Thymus (tissue), 11 donors: ENCODE results near the gene C8A. TPM values are rescaled to one million over a fixed set of nuclear protein-coding genes. Genes with fewer than 3 reads are reported as not detected.

ENCODE experiments used
- DNase-seq, 9 donors: peaks; one replicate each; pipeline ENCODE4 v3.0.0-alpha.2; 2013; ENCODE audit warnings: low spot score in 9 of 9, low read depth in 6 of 9, missing footprints in 1 of 9
- H3K27ac ChIP-seq, 2 donors: one replicate each; pipeline ENCODE4 v1.5.1; 2013; ENCODE audit warnings: control low read depth in 1 of 2, low read depth in 1 of 2, low read length in 1 of 2, mild to moderate bottlenecking in 1 of 2, moderate library complexity in 1 of 2
- H3K27me3 ChIP-seq, 2 donors: one replicate each; pipeline ENCODE4 v1.5.1; 2013; ENCODE audit warnings: low read length in 1 of 2; ENCODE audit not compliant: control insufficient read depth in 2 of 2, insufficient read depth in 1 of 2
- H3K36me3 ChIP-seq, 2 donors: one replicate each; pipeline ENCODE4 v1.5.1; 2013; ENCODE audit warnings: low read length in 1 of 2, mild to moderate bottlenecking in 1 of 2, moderate library complexity in 1 of 2; ENCODE audit not compliant: control insufficient read depth in 2 of 2, insufficient read depth in 2 of 2
- H3K4me1 ChIP-seq, 2 donors: one replicate each; pipeline ENCODE4 v1.5.1; 2013; ENCODE audit warnings: low read length in 2 of 2; ENCODE audit not compliant: control insufficient read depth in 2 of 2, insufficient read depth in 2 of 2
- H3K4me3 ChIP-seq, 2 donors: one replicate each; pipeline ENCODE4 v1.5.1; 2013; ENCODE audit warnings: low read length in 2 of 2, control low read depth in 1 of 2, mild to moderate bottlenecking in 1 of 2
- H3K9me3 ChIP-seq, 2 donors: one replicate each; pipeline ENCODE4 v1.5.1; 2013; ENCODE audit warnings: low read length in 1 of 2, mild to moderate bottlenecking in 1 of 2; ENCODE audit not compliant: control insufficient read depth in 2 of 2, insufficient read depth in 1 of 2
- WGBS: extraction: QIAGEN DNeasy Blood & Tissue Kit; methylation state at CpG from one replicate; pipeline ENCODE4 v1.1.7; 2013; 5-methylcytosine and 5-hydroxymethylcytosine counted together
- polyA plus RNA-seq: library from polyadenylated mRNA; stranded (reverse); fragments of 200-250 nt; gene quantifications from one replicate; pipeline ENCODE4 v1.2.3, GENCODE V29; 2013
- total RNA-seq: library from RNA; stranded (reverse); fragments of 120-200 nt; gene quantifications from one replicate; pipeline ENCODE4 v1.2.4, GENCODE V29; 2013
- donor health status: healthy.

The C8A gene
- total and polyA plus RNA-seq, 2 donors = under 0.01 to 0.02 TPM

- no peak for DNase-seq
- Histone ChIP-seq H3K4me3 (no peak overlapping the region), H3K4me1 (no peaks in the 10 kb centered on the region), H3K27me3 (no peaks in the 10 kb centered on the region), H3K27ac (no peak overlapping the region), H3K36me3 (no peaks in the 10 kb centered on the region), H3K9me3 (no peaks in the 10 kb centered on the region)
- WGBS = 78% methylated on average over 2 of the region's 2 CpGs
Observed at GRCh38 chr1:56868761-56869160, 14.2 kb downstream of the C8A start.

GRCh38 chr1:56872597-56872996 lies 18.0 kb downstream of the C8A start:
- DNase-seq = no peak
- Histone ChIP-seq H3K27me3 (no peaks in the 10 kb centered on the region), H3K27ac (no peak overlapping the region), H3K4me1 (no peaks in the 10 kb centered on the region), H3K9me3 (no peaks in the 10 kb centered on the region), H3K4me3 (no peak overlapping the region), H3K36me3 (no peaks in the 10 kb centered on the region)

GRCh38 chr1:56873213-56873612 lies 18.6 kb downstream of the C8A start:
- no peaks in the 10 kb centered on the region for H3K36me3 ChIP-seq

GRCh38 chr1:56874689-56875088 lies 20.1 kb downstream of the C8A start:
- H3K27ac ChIP-seq = no peak overlapping the region
- H3K36me3 ChIP-seq = no peaks in the 10 kb centered on the region
- no peaks in the 10 kb centered on the region for H3K4me1 ChIP-seq
- 88% methylated on average over 4 of the region's 4 CpGs for WGBS
- no peak for DNase-seq
- no peak overlapping the region for H3K4me3 ChIP-seq
- no peaks in the 10 kb centered on the region for H3K9me3 ChIP-seq
- no peaks in the 10 kb centered on the region for H3K27me3 ChIP-seq

More at GRCh38 chr1:56873213-56873612, 18.6 kb downstream of the C8A start:
- Histone ChIP-seq H3K27me3 (no peaks in the 10 kb centered on the region), H3K4me3 (no peak overlapping the region), H3K9me3 (no peaks in the 10 kb centered on the region), H3K4me1 (no peaks in the 10 kb centered on the region), H3K27ac (no peak overlapping the region)
- DNase-seq = no peak
- WGBS = 95% methylated on average over 1 of the region's 1 CpG

- H3K4me3 ChIP-seq = no peak overlapping the region
- no peaks in the 10 kb centered on the region for H3K27me3 ChIP-seq
- no peaks in the 10 kb centered on the region for H3K9me3 ChIP-seq
- no peak for DNase-seq
- no peaks in the 10 kb centered on the region for H3K4me1 ChIP-seq
- no peaks in the 10 kb centered on the region for H3K36me3 ChIP-seq
- H3K27ac ChIP-seq = no peak overlapping the region
- 67% methylated on average over 3 of the region's 3 CpGs for WGBS
Observed at GRCh38 chr1:56877973-56878372, 23.4 kb downstream of the C8A start.

- no peak overlapping the region for H3K4me3 ChIP-seq
- no peaks in the 10 kb centered on the region for H3K36me3 ChIP-seq
- H3K4me1 ChIP-seq = no peaks in the 10 kb centered on the region
- no peaks in the 10 kb centered on the region for H3K27me3 ChIP-seq
- no peak overlapping the region for H3K27ac ChIP-seq
- 89% methylated on average over 1 of the region's 1 CpG for WGBS
- H3K9me3 ChIP-seq = no peaks in the 10 kb centered on the region
- no peak for DNase-seq
Observed at GRCh38 chr1:56880774-56881173, 26.2 kb downstream of the C8A start.

GRCh38 chr1:56881417-56881816 lies 26.8 kb downstream of the C8A start:
- Histone ChIP-seq H3K27me3 (no peaks in the 10 kb centered on the region), H3K9me3 (no peaks in the 10 kb centered on the region), H3K4me1 (no peaks in the 10 kb centered on the region), H3K4me3 (no peak overlapping the region), H3K27ac (no peak overlapping the region), H3K36me3 (no peaks in the 10 kb centered on the region)
- no peak for DNase-seq
- WGBS = 67% methylated on average over 6 of the region's 6 CpGs

GRCh38 chr1:56890229-56890628 lies 35.6 kb downstream of the C8A start:
- Histone ChIP-seq H3K4me1 (no peaks in the 10 kb centered on the region), H3K36me3 (no peaks in the 10 kb centered on the region), H3K4me3 (no peak overlapping the region), H3K27ac (no peak overlapping the region), H3K27me3 (no peaks in the 10 kb centered on the region), H3K9me3 (no peaks in the 10 kb centered on the region)
- 90% methylated on average over 3 of the region's 3 CpGs for WGBS
- DNase-seq = no peak

GRCh38 chr1:56894014-56894413 lies 39.4 kb downstream of the C8A start:
- DNase-seq = no peak
- no peak overlapping the region for H3K27ac ChIP-seq
- no peaks in the 10 kb centered on the region for H3K4me1 ChIP-seq
- H3K36me3 ChIP-seq = no peaks in the 10 kb centered on the region
- H3K9me3 ChIP-seq = no peaks in the 10 kb centered on the region
- H3K27me3 ChIP-seq = no peaks in the 10 kb centered on the region
- H3K4me3 ChIP-seq = no peak overlapping the region
